Activated naive CD8-positive, alpha-beta T cell treated with anti-CD3 and anti-CD28 coated beads, Interleukin-2, amount 50 U/mL, for 16 hours (primary cell): ENCODE results near the gene RGS19.

Experiments
- DNase-seq: peaks from one replicate; pipeline ENCODE4 v3.0.0-alpha.2; 2020; ENCODE audit warnings: low read depth, low spot score

Gene RGS19

DNA sequence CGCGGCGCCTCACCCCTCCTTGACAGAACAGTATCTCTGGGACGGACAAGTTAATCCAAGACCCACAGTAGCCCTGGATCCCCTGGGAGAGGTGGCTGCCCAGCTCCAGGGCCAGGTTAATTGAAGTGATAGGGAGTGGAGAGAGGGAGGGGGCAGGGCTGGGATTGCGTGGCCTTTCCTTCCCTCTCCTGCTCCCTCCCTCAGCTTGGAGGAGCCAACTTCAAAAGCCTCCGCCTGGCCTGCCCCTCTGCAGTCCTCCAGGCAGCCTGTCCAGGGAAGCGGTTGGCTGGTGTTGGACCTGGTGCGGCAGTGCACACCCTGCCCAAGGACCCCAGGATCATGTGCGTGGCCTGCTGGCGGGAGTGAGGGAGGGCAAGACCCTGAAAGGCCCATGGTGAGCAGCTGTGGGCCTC is 43.4 kb downstream of the RGS19 start, which contains the start of gene C20orf204:
TSS of gene C20orf204 (plus strand) at position 250 of the 413 bp plus-strand sequence. CDS start at position 392, 142 bp downstream.
- DNase-seq, result no peak

DNA sequence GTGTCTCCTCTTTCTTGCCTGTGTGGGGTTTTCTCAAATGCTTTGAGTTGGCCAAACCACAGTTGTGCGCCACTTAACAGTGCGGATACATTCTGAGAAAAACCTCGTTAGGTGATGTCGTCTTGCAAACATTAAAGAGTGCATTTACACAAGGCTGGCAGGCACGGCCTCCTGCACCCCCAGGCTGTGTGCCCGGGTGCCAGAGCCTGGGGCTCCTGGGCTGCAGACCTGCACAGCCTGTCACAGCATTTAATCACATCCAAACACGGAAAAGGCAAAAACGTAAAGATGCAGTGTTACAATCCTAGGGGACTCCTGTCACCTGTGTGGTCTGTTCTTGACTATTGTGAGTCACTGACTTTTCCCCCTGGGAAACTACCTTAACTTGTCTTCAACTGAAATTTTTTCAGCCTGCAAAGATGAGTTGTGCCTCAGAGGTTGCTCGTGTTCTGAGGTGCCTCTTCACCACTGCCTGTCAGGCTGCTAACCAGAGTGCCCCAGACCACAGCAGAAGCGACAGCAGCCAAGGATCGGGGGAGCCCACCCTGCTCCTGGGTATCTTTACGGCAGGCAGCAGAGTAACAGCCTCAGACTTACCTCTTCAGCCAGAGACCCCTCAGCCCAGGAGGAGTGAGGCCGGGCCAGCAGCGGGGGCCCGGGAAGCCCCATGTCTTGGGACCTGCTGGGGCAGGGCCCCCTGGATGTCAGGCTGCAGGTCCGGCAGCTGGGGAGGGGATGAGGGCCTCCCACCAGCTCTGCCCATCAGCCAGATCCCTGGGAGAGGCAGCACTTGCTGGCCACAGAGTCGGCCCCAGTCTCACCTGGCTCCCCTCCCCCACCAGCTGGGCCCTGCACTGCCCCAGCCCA is 44.0 kb downstream of the RGS19 start:
- peak; percentile 26 for DNase-seq

DNA sequence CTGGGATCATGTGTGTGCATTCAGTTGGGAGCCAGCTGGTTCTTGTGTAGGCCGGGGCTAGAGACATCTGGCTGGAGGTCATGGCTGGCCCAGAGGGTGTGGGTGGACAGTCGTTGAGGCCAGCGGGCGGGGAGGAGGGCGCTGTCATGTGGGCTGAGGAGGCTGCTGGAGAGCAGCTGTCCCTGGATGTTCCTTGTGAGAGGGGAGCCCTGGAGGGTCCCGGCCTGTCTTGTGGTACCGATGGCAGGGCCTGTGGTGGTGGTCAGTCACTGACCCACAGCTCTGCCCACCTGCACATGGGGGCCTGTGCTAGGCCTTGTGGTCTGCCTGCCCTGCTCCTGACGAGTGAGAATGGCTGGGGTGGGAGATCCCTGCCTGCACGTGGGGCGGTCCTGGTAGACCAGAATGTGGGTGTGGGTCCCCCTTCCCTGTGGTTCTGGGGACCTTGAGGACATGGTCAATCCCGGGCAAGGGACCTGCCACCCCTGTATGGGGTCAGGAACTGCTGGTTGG is 45.3 kb downstream of the RGS19 start:
- DNase-seq, result no peak

DNA sequence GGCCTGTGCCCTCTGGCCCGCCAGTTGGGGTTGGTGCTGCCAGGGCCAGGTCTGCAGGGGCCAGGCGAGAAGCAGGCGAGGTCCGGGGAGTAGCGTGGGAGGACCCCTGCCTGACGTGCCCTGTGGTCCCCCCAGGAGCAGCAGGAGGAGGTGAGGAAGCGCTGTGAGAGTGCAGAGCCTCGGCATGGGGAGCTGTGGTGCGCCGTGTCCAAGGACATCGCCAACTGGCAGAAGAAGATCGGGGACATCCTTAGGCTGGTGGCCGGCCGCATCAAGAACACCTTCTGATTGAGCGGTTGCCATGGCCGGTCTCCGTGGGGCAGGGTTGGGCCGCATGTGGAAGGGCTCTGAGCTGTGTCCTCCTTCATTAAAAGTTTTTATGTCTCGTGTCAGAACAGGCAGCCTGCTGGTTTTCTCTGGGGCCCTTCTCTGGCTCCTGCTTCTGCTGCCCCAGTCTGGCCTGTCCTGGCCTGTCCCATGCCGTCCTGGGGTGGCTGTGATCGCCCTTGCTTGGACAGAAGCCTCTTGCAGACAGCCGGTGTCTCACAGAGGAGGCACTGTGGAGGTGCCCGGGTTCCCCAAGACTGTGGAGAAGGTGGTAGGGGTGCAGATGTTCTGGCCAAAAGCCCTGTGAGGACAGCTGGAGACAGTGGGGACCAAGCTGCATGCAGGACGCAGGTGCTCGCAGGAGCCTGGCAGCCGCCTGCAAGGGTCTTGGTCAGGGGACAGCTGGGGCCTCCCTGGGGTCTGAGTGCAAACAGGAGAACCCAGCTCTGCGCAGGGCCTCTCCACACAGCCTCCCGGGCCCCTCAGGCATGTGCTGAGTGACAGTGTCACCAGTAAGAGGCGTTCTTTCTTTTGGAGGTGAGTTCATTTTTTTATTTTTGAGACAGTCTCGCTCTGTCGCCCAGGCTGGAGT is 46.4 kb downstream of the RGS19 start:
- DNase-seq, result no peak

DNA sequence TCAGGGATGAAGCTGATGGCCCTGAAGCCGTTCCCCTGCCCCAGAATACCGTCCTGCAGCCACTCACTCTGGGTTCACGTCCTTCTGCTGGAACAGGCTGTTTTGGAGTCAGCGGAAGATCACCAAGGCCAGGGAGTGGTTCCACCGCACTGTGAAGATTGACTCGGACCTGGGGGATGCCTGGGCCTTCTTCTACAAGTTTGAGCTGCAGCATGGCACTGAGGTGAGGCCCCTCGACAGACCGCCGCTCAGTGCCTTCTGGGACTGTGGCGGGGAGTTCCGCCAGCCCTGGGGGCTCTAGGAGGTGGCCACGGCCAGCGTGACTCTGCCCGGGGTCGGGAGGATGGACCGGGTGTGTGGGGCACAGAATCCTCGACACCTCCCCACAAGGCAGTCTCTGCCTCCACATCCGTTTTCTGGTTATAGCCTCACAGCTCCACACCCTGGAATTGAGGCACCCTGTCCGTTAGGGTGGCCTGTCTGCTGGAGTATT is 47.5 kb downstream of the RGS19 start:
- DNase-seq, result no peak

DNA sequence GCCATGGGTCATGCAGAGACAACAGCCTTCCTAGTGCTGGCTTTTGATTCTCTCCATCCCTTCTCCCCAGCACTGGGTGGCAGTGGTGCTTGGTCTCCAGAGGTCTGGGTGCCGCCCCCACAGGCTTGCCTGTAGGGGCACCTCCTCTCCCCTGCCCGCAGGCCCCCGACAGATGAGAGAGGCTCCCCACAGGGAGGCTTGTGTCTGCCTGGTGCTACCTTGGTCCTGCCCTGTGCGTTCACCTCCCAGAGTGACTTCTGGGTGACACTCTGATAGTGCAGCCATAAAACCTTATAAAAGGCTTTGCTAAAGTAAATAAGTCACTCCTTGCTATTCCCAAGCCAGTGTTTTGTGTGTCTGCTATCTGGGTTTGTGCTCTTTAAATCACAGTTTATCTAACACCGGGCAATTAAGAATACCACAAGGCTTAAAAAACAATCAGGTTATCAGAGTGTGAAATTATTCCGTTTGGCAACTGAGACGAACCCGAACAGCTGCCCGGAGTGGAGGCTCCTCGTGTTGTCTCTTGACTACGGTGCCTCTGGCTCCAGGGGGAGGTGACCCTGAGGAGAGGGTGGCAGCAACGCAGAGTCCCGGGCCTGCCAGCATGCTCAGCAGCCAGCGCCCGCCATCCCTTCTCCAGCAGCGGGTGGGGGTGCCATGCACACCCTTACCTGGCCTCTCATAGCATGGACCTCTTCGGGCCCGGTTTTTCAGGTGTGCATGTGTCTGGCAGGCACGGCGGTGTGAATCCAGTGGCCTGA is 48.8 kb downstream of the RGS19 start:
- DNase-seq, result no peak

GRCh38 chr20:64029293-64030117 is 49.8 kb downstream of the RGS19 start:
- no peak for DNase-seq

DNA sequence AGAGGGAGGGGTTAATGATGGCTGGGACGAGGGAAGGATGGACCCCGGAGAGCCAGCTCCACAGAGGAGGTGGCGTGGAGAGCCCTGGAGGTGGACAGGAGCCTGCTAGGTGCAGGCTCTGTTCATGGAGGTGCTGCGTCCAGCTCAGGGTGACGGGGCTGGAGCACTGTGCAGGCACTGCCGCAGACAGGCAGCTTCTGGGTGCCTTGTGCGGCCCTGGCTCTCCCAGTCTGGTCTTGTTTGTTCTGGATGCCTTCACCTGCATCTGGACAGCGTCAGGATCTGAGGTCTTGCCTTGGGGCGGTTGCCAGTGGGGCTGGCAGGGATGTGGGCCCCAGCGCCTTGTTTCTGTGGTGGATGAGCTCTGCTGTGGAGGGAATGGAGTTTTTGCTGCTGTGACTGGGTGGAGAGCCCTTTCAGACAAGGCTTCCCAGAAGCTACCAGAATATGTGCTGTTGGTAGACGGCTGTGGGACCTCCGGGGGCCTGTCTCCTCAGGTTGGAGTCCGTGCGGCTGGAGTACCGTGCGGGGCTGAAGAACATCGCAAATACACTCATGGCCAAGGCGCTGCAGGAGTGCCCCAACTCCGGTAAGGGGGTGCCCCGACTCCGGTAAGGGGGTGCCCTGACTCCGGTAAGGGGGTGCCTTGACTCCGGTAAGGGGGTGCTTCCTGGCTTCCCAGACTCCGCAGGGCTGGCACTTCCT is 51.2 kb downstream of the RGS19 start:
- no peak for DNase-seq

- no peak for DNase-seq
These were observed 53.4 kb downstream of the RGS19 start for GRCh38 chr20:64025826-64026412.

DNA sequence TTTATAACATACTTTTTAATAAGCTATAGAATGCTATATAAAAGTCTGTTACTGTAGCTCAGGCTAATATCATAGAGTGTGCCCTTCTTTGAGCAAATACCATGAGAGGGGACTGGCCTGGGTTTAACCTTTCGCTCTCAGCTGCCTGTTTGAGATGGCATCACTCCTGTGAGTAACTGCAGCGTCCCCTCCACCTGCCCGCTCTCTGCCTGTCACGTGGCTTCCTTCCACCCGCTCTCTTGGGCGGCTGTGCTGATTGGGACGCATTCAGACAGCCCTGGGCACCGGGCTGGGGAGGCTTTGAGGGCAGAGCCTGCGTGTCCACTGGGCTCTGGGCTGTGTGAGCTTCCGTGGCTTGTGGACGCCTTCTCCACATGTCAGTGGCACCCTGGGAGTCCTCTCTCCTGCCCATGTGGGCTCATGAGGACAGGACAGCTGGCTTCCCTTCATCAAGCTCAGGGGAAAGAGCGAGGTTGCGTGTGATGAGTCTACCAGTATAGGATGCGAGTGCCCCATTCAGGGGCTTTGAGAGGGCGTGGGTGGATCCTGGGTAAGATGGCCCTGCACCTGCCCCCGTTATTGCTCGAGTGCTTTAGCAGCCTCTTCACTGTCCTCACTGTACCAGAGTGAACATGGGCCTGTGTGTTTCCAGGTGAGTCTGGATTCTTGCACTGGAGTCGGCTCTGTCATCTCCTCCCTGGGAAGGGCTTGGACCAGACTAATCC is 54.1 kb downstream of the RGS19 start:
- no peak for DNase-seq

GRCh38 chr20:64024141-64024990 is 55.0 kb downstream of the RGS19 start:
- DNase-seq, result no peak

DNA sequence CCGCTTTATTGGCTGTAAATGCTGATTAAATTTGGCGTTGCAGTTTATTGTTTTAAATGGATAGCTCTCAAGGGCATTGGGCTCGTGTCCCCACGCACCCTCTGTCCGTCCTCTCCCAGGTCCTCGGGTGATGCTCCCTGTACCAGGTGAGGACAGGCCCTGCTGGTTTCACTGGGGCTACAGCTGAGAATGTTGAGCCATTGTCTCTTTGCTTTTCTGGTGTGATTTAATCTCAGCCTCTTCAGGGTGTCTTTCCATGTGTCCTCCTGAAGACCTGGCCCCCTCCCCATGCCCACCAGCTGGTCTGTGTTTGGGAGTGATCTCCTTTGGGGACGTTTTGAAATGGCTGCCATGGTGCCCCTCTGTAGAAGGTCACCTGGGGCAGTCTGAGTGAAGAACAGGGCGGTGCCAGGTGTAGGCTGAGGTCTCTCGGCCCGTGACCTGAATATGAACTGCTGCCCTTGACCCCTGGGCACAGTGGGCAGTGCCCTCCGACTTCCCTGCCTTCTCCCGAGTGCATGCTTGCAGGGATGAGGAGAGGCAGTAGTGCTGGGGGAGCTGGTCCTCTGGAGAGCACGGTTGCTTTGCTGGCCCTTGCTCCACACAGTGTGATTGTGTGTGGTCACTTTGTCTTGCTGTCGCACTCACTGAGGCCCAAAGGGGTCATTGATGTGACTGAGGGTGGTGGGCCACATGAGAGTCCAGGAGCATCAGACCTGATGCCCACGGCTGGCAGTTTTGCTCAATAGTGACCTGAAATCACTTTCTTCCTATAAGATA is 55.8 kb downstream of the RGS19 start:
- no peak for DNase-seq
